HFF-Myc (cell line): Measurements from ENCODE around the gene RTBDN.

Source experiments
- DNase-seq: peaks from one replicate; pipeline ENCODE4 v3.0.0-alpha.2; 2011; ENCODE audit warnings: low read depth; ENCODE audit errors: extremely low read depth
- H3K4me3 ChIP-seq: replicated peaks from 2 replicates; pipeline ENCODE4 v1.5.1; 2011; ENCODE audit warnings: low read depth, mild to moderate bottlenecking, control low read depth, low read length
- CTCF ChIP-seq: IDR thresholded peaks from 2 replicates; pipeline ENCODE4 v1.5.1; 2012; ENCODE audit warnings: mild to moderate bottlenecking, low read depth, low read length, control low read depth; ENCODE audit errors: missing control alignments

RTBDN gene

GRCh38 chr19:12840091-12841079, 6.0 kb upstream of the RTBDN start:
- H3K4me3 ChIP-seq = peak overlapping the region; percentile 2; the same call in 1 of the 2 replicates
- TF ChIP-seq CTCF = no peak
- DNase-seq = peak; percentile 40

GRCh38 chr19:12838886-12839756, 4.7 kb upstream of the RTBDN start:
- H3K4me3 ChIP-seq = peak overlapping the region; percentile 35
- no peak for DNase-seq
- TF ChIP-seq CTCF = no peak

GRCh38 chr19:12838182-12838885, 4.0 kb upstream of the RTBDN start, which contains the start of gene MAST1:
Gene MAST1, plus strand, starts transcription at chr19:12838515. Its CDS starts 58 bp downstream, at chr19:12838573.
- TF ChIP-seq CTCF = no peak
- H3K4me3 ChIP-seq = peak within 1 kb of the TSS; percentile 35
- no peak for DNase-seq

- H3K4me3 ChIP-seq = no peak overlapping the region
- TF ChIP-seq CTCF = no peak
- no peak for DNase-seq
These were observed 2.8 kb upstream of the RTBDN start for GRCh38 chr19:12837225-12837624.

- no peak overlapping the region for H3K4me3 ChIP-seq
- no peak for DNase-seq
- no peak for TF ChIP-seq CTCF
These were observed 2.1 kb upstream of the RTBDN start for GRCh38 chr19:12836529-12836863.

GRCh38 chr19:12834976-12835757, 788 bp upstream of the RTBDN start:
- DNase-seq = no peak
- no peak for TF ChIP-seq CTCF
- no peak overlapping the region for H3K4me3 ChIP-seq
